Osteocyte (in vitro differentiated cells): Measurements from ENCODE around the gene GGCT. TPM values are rescaled to one million over a fixed set of nuclear protein-coding genes. Genes with fewer than 3 reads are reported as not detected.
"Not testable (repeated sequence)": the region's sequence is repeated elsewhere in the genome, so short reads cannot be mapped to it uniquely, and the experiment has no call there.

Source experiments
- DNase-seq: peaks from one replicate; pipeline ENCODE4 v3.0.0; 2021; ENCODE audit warnings: mixed read lengths; ENCODE audit not compliant: unreplicated experiment; ENCODE audit errors: extremely low spot score
- H3K27ac Mint-ChIP-seq: one replicate; pipeline ENCODE4 v1.8.0; 2021; ENCODE audit warnings: mild to moderate bottlenecking, mixed read lengths; ENCODE audit not compliant: unreplicated experiment
- H3K27me3 Mint-ChIP-seq: one replicate; pipeline ENCODE4 v1.8.0; 2021; ENCODE audit warnings: mixed read lengths; ENCODE audit not compliant: unreplicated experiment
- H3K36me3 Mint-ChIP-seq: one replicate; pipeline ENCODE4 v1.8.0; 2021; ENCODE audit warnings: mixed read lengths; ENCODE audit not compliant: unreplicated experiment
- H3K4me1 Mint-ChIP-seq: one replicate; pipeline ENCODE4 v1.8.0; 2021; ENCODE audit warnings: mixed read lengths; ENCODE audit not compliant: unreplicated experiment
- H3K4me3 Mint-ChIP-seq: one replicate; pipeline ENCODE4 v1.8.0; 2021; ENCODE audit warnings: mild to moderate bottlenecking, moderate library complexity, mixed read lengths; ENCODE audit not compliant: unreplicated experiment
- H3K9me3 Mint-ChIP-seq: one replicate; pipeline ENCODE4 v1.8.0; 2021; ENCODE audit warnings: mixed read lengths; ENCODE audit not compliant: unreplicated experiment
- CTCF ChIP-seq: fragments of 200-600 bp; sonication (generic); IDR thresholded peaks from 2 replicates; pipeline ENCODE4 v1.5.0; 2021; ENCODE audit warnings: antibody characterized with exemption, mild to moderate bottlenecking, moderate library complexity
- total RNA-seq: library from RNA; stranded (reverse); gene quantifications from 2 replicates; pipeline ENCODE4 v1.2.1, GENCODE V29; 2021

Gene GGCT
- total RNA-seq, 1 donor from 2014 or later = 24.2 TPM

- TF ChIP-seq CTCF = no peak
- no peak overlapping the region for H3K27ac Mint-ChIP-seq
Measured at GRCh38 chr7:30511973-30512662, 7.5 kb upstream of the GGCT start.

GRCh38 chr7:30511494-30511893 is 6.9 kb upstream of the GGCT start:
- DNase-seq = no peak
- Mint-ChIP-seq H3K9me3 (no peaks in the 10 kb centered on the region), H3K4me1 (no peaks in the 10 kb centered on the region), H3K27ac (no peak overlapping the region), H3K27me3 (no peaks in the 10 kb centered on the region), H3K4me3 (no peak overlapping the region), H3K36me3 (peaks cover 2% of the 10 kb centered on the region)
- TF ChIP-seq CTCF = no peak

More at GRCh38 chr7:30511973-30512662, 7.5 kb upstream of the GGCT start:
- no peaks in the 10 kb centered on the region for H3K27me3 Mint-ChIP-seq
- H3K4me3 Mint-ChIP-seq = no peak overlapping the region
- H3K9me3 Mint-ChIP-seq = no peaks in the 10 kb centered on the region
- DNase-seq = no peak
- peaks cover 2% of the 10 kb centered on the region for H3K36me3 Mint-ChIP-seq
- H3K4me1 Mint-ChIP-seq = no peaks in the 10 kb centered on the region

- no peak for DNase-seq
- H3K27me3 Mint-ChIP-seq = no peaks in the 10 kb centered on the region
- no peak overlapping the region for H3K4me3 Mint-ChIP-seq
- H3K9me3 Mint-ChIP-seq = no peaks in the 10 kb centered on the region
- peaks cover 2% of the 10 kb centered on the region for H3K4me1 Mint-ChIP-seq
- no peaks in the 10 kb centered on the region for H3K36me3 Mint-ChIP-seq
- peak; percentile 75 for TF ChIP-seq CTCF
- H3K27ac Mint-ChIP-seq = no peak overlapping the region
Measured at GRCh38 chr7:30510124-30511075, 5.8 kb upstream of the GGCT start.

- not testable (repeated sequence) for H3K9me3 Mint-ChIP-seq, H3K4me1 Mint-ChIP-seq, H3K27ac Mint-ChIP-seq, DNase-seq, H3K36me3 Mint-ChIP-seq, H3K27me3 Mint-ChIP-seq, H3K4me3 Mint-ChIP-seq
Measured at GRCh38 chr7:30509171-30509857, 4.7 kb upstream of the GGCT start.

GRCh38 chr7:30507346-30507900 is 2.8 kb upstream of the GGCT start:
- not testable (repeated sequence) for H3K36me3 Mint-ChIP-seq, H3K4me3 Mint-ChIP-seq, H3K27me3 Mint-ChIP-seq, H3K27ac Mint-ChIP-seq, H3K9me3 Mint-ChIP-seq, DNase-seq
- H3K4me1 Mint-ChIP-seq = peaks cover 22% of the 10 kb centered on the region
